ENCODE measurements around the gene PCCA.

The PCCA gene

DNA sequence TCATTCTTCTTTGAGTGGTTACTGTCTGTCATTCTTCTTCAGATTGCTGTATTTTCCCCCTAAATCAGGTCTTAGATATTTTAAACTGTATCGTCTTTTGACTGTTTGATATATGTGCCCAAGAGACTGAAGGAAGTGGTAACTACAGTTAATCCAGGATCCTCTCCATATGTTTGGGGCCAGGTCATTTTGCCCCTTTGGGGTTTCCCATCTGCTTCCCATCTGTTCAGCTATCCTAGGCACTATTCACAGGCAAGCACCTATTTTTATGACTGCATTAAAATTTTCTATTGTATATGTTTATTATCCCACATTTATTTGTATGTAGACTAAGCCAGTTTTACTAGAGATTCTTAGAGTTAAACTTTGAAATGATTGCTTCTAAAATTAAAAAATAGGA is 244.2 kb downstream of the PCCA start:
- Histone ChIP-seq H3K9me3 (ENCODE audit: control insufficient read depth, low read length) (peaks cover 7% of the 10 kb centered on the region), H3K36me3 (ENCODE audit: control insufficient read depth, insufficient read depth, low read length) (peaks cover 8% of the 10 kb centered on the region), H3K4me1 (ENCODE audit: control insufficient read depth, insufficient read depth, low read length, poor library complexity, severe bottlenecking) (no peaks in the 10 kb centered on the region), H3K27ac (ENCODE audit: low read depth, low read length, severe bottlenecking) (no peak overlapping the region), H3K4me3 (ENCODE audit: extremely low read depth, insufficient read depth, low read length, poor library complexity, severe bottlenecking) (no peak overlapping the region)
- no CpG with 5 or more reads among the region's 1 CpG for WGBS, 2 experiments (ENCODE audit: insufficient coverage in 2 of 2)

GRCh38 chr13:100334214-100334613 is 245.3 kb downstream of the PCCA start:
- no CpG with 5 or more reads among the region's 1 CpG for WGBS, 2 experiments (ENCODE audit: insufficient coverage in 2 of 2)
- H3K4me1 ChIP-seq (ENCODE audit: control insufficient read depth, insufficient read depth, low read length, poor library complexity, severe bottlenecking), result no peaks in the 10 kb centered on the region
- H3K36me3 ChIP-seq (ENCODE audit: control insufficient read depth, insufficient read depth, low read length), result peaks cover 8% of the 10 kb centered on the region
- H3K27ac ChIP-seq (ENCODE audit: low read depth, low read length, severe bottlenecking), result no peak overlapping the region
- peaks cover 7% of the 10 kb centered on the region for H3K9me3 ChIP-seq (ENCODE audit: control insufficient read depth, low read length)
- no peak overlapping the region for H3K4me3 ChIP-seq (ENCODE audit: extremely low read depth, insufficient read depth, low read length, poor library complexity, severe bottlenecking)

GRCh38 chr13:100336795-100337516 is 248.1 kb downstream of the PCCA start:
- Histone ChIP-seq H3K9me3 (ENCODE audit: control insufficient read depth, low read length) (peaks cover 7% of the 10 kb centered on the region), H3K27ac (ENCODE audit: low read depth, low read length, severe bottlenecking) (no peak overlapping the region), H3K36me3 (ENCODE audit: control insufficient read depth, insufficient read depth, low read length) (peaks cover 8% of the 10 kb centered on the region), H3K4me3 (ENCODE audit: extremely low read depth, insufficient read depth, low read length, poor library complexity, severe bottlenecking) (no peak overlapping the region), H3K4me1 (ENCODE audit: control insufficient read depth, insufficient read depth, low read length, poor library complexity, severe bottlenecking) (no peaks in the 10 kb centered on the region)
- 85 to 86% methylated on average over 5 to 7 of the region's 9 CpGs for WGBS, 2 experiments (ENCODE audit: insufficient coverage in 2 of 2)

- H3K9me3 ChIP-seq (ENCODE audit: control insufficient read depth, low read length), result peaks cover 7% of the 10 kb centered on the region
- H3K4me3 ChIP-seq (ENCODE audit: extremely low read depth, insufficient read depth, low read length, poor library complexity, severe bottlenecking), result no peak overlapping the region
- H3K36me3 ChIP-seq (ENCODE audit: control insufficient read depth, insufficient read depth, low read length), result peaks cover 8% of the 10 kb centered on the region
- H3K4me1 ChIP-seq (ENCODE audit: control insufficient read depth, insufficient read depth, low read length, poor library complexity, severe bottlenecking), result no peaks in the 10 kb centered on the region
- H3K27ac ChIP-seq (ENCODE audit: low read depth, low read length, severe bottlenecking), result no peak overlapping the region
- WGBS, 2 experiments (ENCODE audit: insufficient coverage in 2 of 2), result no CpG with 5 or more reads among the region's 1 CpG
These were observed 249.4 kb downstream of the PCCA start for GRCh38 chr13:100338275-100338674.

DNA sequence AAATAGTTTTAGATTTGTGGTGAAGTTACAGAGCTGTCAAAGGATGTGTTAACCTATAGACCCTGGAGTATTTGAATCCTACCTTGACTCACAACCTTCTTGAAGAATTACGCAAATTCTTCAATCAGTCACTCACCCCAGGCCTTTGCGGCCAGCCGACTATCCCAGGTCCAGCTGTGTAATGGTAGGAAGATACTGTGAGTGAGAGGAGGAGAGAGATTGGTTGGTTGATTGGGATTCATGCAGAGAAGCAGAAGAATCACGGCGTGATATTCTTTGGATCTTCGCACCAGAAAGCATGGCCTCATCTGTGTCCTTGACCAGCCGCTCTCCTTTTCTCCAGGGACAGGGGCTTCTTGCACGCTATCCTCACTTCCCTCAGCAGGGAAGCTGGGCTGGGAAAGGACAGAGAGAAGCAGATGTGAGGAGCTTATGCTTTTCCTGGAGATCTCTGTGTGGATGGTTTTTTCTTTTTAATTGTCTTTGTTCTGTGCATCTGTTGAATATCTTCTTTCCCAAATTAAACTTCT is 250.6 kb downstream of the PCCA start:
- peaks cover 1% of the 10 kb centered on the region for H3K36me3 ChIP-seq (ENCODE audit: control insufficient read depth, insufficient read depth, low read length)
- 79 to 86% methylated on average over 3 of the region's 8 CpGs for WGBS, 2 experiments (ENCODE audit: insufficient coverage in 2 of 2)
- no peak overlapping the region for H3K27ac ChIP-seq (ENCODE audit: low read depth, low read length, severe bottlenecking)
- H3K9me3 ChIP-seq (ENCODE audit: control insufficient read depth, low read length), result peaks cover under 1% of the 10 kb centered on the region
- no peak overlapping the region for H3K4me3 ChIP-seq (ENCODE audit: extremely low read depth, insufficient read depth, low read length, poor library complexity, severe bottlenecking)
- H3K4me1 ChIP-seq (ENCODE audit: control insufficient read depth, insufficient read depth, low read length, poor library complexity, severe bottlenecking), result no peaks in the 10 kb centered on the region

DNA sequence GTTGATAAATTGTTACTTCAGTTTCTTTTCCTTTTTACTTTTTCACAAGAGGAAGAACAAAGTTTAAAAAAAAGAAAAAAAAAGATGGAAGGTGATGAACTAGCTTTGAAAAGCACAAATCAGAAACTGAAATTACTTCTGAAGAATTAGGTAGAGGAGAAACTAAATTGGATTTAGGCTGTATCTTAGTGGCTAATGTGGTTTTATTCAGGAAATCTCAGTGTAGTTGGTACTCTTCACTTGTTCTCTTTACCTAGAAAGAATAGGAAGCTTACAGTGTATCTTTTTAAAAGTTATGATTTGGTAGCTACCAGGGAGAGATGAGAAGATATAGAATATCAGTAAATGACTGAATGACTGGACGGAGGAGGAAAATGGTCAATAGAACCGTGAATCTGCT is 252.0 kb downstream of the PCCA start:
- no CpG with 5 or more reads among the region's 2 CpGs for WGBS, 2 experiments (ENCODE audit: insufficient coverage in 2 of 2)
- Histone ChIP-seq H3K9me3 (ENCODE audit: control insufficient read depth, low read length) (peaks cover 4% of the 10 kb centered on the region), H3K36me3 (ENCODE audit: control insufficient read depth, insufficient read depth, low read length) (peaks cover 7% of the 10 kb centered on the region), H3K4me1 (ENCODE audit: control insufficient read depth, insufficient read depth, low read length, poor library complexity, severe bottlenecking) (no peaks in the 10 kb centered on the region), H3K4me3 (ENCODE audit: extremely low read depth, insufficient read depth, low read length, poor library complexity, severe bottlenecking) (no peak overlapping the region), H3K27ac (ENCODE audit: low read depth, low read length, severe bottlenecking) (no peak overlapping the region)

GRCh38 chr13:100341327-100341726 is 252.4 kb downstream of the PCCA start:
- no peak overlapping the region for H3K27ac ChIP-seq (ENCODE audit: low read depth, low read length, severe bottlenecking)
- 97 to 100% methylated on average over 1 to 4 of the region's 6 CpGs for WGBS, 2 experiments (ENCODE audit: insufficient coverage in 2 of 2)
- peaks cover 12% of the 10 kb centered on the region for H3K36me3 ChIP-seq (ENCODE audit: control insufficient read depth, insufficient read depth, low read length)

DNA sequence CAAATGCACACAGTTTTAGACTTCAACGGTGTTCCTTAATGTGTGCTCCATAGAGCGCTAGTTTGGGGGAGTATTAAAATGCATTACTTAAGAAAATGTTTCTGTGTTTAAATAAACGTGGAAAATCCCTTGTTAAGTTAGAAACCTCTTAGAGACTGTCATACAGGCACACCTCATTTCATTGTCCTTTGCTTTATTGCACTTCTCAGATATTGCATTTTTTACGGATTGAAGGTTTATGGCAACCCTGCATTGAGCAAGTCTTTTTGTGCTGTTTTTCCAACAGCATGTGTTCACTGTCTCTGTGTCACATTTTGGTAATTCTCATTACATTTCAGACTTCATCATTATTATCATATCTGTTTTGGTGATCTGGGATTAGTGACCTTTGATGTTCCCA is 255.7 kb downstream of the PCCA start:
- Histone ChIP-seq H3K9me3 (ENCODE audit: control insufficient read depth, low read length) (peaks cover 4% of the 10 kb centered on the region), H3K4me1 (ENCODE audit: control insufficient read depth, insufficient read depth, low read length, poor library complexity, severe bottlenecking) (no peaks in the 10 kb centered on the region), H3K27ac (ENCODE audit: low read depth, low read length, severe bottlenecking) (no peak overlapping the region), H3K4me3 (ENCODE audit: extremely low read depth, insufficient read depth, low read length, poor library complexity, severe bottlenecking) (no peak overlapping the region), H3K36me3 (ENCODE audit: control insufficient read depth, insufficient read depth, low read length) (peaks cover 12% of the 10 kb centered on the region)
- 29% methylated on average over 1 of the region's 4 CpGs; no CpG with 5 or more reads in 1 of the 2 experiments for whole genome bisulfite sequencing, 2 experiments (ENCODE audit: insufficient coverage in 2 of 2)

More at GRCh38 chr13:100341327-100341726, 252.4 kb downstream of the PCCA start:
- no peak overlapping the region for H3K4me3 ChIP-seq (ENCODE audit: extremely low read depth, insufficient read depth, low read length, poor library complexity, severe bottlenecking)
- H3K9me3 ChIP-seq (ENCODE audit: control insufficient read depth, low read length), result peaks cover 4% of the 10 kb centered on the region
- no peaks in the 10 kb centered on the region for H3K4me1 ChIP-seq (ENCODE audit: control insufficient read depth, insufficient read depth, low read length, poor library complexity, severe bottlenecking)

DNA sequence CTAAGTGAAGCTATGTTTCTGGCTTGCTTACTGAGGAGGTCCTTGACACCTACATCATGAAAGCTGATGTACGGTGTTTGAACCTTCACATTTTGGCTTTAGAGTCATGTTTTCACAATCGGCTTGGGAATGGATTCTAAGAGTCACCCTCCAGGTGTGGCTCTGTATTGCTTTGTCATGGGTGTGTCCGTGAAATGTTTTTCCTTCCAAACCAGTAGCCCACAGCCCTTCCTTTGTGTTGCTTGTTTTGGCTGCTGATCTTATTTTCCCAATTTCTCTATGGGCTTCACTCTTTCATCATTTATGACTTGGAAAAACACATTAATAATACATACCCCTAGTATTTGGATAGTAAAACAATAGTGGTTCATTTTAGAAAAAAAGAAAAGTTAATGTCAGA is 259.1 kb downstream of the PCCA start:
- no peak overlapping the region for H3K27ac ChIP-seq (ENCODE audit: low read depth, low read length, severe bottlenecking)
- 91 to 100% methylated on average over 2 to 3 of the region's 3 CpGs for WGBS, 2 experiments (ENCODE audit: insufficient coverage in 2 of 2)
- no peaks in the 10 kb centered on the region for H3K4me1 ChIP-seq (ENCODE audit: control insufficient read depth, insufficient read depth, low read length, poor library complexity, severe bottlenecking)
- no peak overlapping the region for H3K4me3 ChIP-seq (ENCODE audit: extremely low read depth, insufficient read depth, low read length, poor library complexity, severe bottlenecking)
- H3K36me3 ChIP-seq (ENCODE audit: control insufficient read depth, insufficient read depth, low read length), result peaks cover 12% of the 10 kb centered on the region
- peaks cover 4% of the 10 kb centered on the region for H3K9me3 ChIP-seq (ENCODE audit: control insufficient read depth, low read length)

DNA sequence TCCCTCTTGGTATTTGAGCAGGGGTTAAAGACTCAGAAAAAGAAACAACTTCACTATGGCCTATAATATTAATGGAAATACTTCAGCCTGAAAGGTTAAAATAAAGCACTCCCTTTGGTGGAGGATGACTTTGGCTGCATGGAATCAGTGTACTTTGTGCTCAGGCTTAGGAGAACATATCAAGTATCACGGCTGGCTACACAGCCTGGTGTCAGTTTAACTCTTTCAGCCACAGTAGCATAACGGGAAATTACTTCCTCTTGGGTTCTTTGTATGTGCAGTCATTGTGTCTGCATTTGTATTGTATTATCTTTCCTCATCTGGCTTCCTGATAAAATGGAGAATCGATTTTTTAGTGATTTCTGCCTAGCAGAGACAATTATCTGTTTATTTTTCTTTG is 260.7 kb downstream of the PCCA start:
- Histone ChIP-seq H3K27ac (ENCODE audit: low read depth, low read length, severe bottlenecking) (no peak overlapping the region), H3K36me3 (ENCODE audit: control insufficient read depth, insufficient read depth, low read length) (peaks cover 12% of the 10 kb centered on the region), H3K9me3 (ENCODE audit: control insufficient read depth, low read length) (peaks cover 4% of the 10 kb centered on the region), H3K4me1 (ENCODE audit: control insufficient read depth, insufficient read depth, low read length, poor library complexity, severe bottlenecking) (no peaks in the 10 kb centered on the region), H3K4me3 (ENCODE audit: extremely low read depth, insufficient read depth, low read length, poor library complexity, severe bottlenecking) (no peak overlapping the region)
- WGBS, 2 experiments (ENCODE audit: insufficient coverage in 2 of 2), result 80 to 83% methylated on average over 1 of the region's 3 CpGs

DNA sequence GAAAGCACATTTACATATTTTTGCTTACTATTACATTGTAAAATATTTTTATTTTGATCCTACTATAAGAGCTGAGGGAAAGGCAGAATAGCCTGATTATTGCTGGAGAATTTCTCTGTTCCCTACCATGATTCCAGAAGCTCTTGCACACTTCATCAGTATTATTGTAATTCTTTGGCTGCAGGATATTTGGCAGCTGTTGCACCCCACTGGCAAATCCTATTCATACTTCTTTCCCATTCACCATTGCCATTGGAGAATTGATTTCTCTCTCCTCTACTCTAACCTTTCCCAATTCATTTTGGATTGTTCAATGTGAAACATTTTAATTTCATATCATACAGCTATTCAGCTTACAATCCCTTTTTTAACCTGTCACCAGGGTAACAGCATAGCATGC is 261.7 kb downstream of the PCCA start:
- H3K36me3 ChIP-seq (ENCODE audit: control insufficient read depth, insufficient read depth, low read length), result peaks cover 8% of the 10 kb centered on the region
- H3K9me3 ChIP-seq (ENCODE audit: control insufficient read depth, low read length), result peaks cover under 1% of the 10 kb centered on the region
- H3K4me1 ChIP-seq (ENCODE audit: control insufficient read depth, insufficient read depth, low read length, poor library complexity, severe bottlenecking), result no peaks in the 10 kb centered on the region
- no peak overlapping the region for H3K27ac ChIP-seq (ENCODE audit: low read depth, low read length, severe bottlenecking)
- H3K4me3 ChIP-seq (ENCODE audit: extremely low read depth, insufficient read depth, low read length, poor library complexity, severe bottlenecking), result no peak overlapping the region

All from mesodermal cell (in vitro differentiated cells).